ENCODE results near the gene RGS1.

RGS1 gene

GRCh38 chr1:192627901-192628300 is 52.3 kb downstream of the RGS1 start:
- DNase-seq, result no peak

- no peak for DNase-seq
Observed at GRCh38 chr1:192628396-192629057, 53.0 kb downstream of the RGS1 start.

- DNase-seq, result no peak
Observed at GRCh38 chr1:192629612-192630011, 54.0 kb downstream of the RGS1 start.

Measured in T-helper 9 cell (primary cell).